NCI-H1417 (cell line): Measurements from ENCODE around the gene CTNNA2.
A peak's percentile ranks its signal among the peaks of the same experiment; 100 is the strongest.

Experiments
- DNase-seq, 3 experiments: peaks; one replicate each; lab custom pipeline; 2025; lab: John Stamatoyannopoulos, UW

CTNNA2 gene

GRCh38 chr2:80482276-80482675 is 969.4 kb downstream of the CTNNA2 start:
- DNase-seq: no peak

DNA sequence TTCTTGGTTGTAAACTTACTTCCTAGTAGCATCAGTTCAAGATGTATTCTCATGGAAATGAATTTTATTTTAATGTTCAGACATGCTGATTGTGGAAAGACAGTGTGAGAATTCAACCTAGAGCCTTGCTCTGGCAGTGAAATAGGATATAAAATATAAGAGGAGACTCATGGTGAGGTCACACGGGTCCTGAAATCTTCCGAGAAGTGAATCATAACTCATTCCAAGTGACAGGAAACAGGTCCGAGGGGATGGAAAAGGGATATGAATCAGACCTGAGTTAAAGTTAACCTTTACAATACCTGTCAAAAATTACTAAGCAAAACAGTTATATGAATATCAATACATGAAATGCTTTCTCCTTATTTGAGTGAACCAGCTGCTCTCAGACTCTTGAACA is 976.9 kb downstream of the CTNNA2 start:
- DNase-seq: no peak

DNA sequence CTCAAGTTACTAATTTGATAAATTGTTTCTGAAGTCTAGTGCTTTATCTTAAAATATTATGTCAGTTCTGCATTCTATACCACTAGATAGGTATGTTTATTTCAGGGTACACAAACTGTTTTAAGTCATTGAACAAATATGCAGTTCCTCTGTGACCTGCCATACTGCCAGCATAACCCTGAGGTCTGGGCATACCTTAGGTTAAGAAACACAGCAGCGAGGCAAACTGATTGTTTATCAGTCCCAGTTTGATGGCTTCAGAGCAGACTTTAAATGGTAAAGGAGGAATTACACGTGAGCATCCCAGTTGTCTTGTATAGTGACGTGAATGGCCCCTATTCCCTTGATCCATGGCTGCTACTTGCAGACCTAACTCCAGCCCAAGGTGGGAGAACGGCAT is 978.1 kb downstream of the CTNNA2 start:
- DNase-seq: no peak

DNA sequence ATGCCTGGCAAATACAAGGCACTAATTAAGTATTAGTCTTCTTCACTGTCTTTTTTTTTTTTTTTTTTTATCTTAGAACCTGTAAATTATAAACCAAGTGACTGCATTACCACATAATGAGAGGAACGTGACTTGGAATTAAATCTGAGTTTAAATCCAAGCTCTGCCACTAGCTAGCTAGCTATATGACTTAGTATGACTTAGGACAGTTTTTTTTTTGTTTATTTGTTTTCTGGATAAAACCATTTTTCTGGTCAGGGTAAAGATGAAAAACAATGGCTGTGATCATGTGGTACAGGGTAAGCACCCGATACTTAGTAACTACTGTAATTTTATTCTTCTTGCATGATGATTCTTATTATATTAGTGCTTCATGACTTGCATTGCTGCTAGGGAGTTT is 983.5 kb downstream of the CTNNA2 start:
- DNase-seq: no peak

GRCh38 chr2:80496775-80497174 is 983.9 kb downstream of the CTNNA2 start:
- no peak for DNase-seq

- peak in 2 of 3 experiments; percentile 18 to 35 for DNase-seq
Measured at GRCh38 chr2:80499095-80499494, 986.2 kb downstream of the CTNNA2 start.

DNA sequence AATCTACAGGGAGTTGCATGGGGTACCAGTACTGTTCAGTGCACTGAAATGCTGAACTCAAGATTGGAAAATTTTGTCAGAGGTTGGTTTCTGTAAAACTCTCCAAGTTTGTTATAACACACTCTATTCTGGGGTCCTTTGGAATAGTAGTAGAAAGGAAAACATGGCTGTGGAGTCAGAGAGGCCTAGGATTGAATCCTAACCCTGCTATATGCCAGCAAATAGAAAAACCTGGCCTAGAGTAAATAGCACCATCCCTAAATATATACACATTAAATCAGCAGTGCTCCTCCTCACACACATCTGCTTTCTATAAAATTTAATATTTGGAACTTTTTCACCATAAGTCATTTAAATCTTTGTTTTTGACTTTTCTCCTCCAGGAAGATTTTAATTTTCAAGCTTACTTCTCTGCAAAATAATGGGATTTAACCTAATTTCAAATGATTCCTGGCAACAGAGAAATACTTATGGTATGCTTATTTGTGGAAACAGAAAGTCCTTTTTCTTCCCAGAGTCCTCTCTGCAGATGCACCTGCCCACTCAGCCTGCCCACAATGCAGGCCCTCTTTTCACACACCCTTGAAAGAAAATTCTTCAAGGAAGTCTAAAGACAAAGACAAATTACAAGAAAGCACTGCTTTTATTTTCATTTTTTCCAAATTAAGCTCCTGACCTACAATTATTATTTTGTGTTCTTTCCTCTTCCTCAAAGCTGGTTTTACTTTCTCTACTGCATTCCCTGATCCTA is 989.2 kb downstream of the CTNNA2 start:
- no peak for DNase-seq

DNA sequence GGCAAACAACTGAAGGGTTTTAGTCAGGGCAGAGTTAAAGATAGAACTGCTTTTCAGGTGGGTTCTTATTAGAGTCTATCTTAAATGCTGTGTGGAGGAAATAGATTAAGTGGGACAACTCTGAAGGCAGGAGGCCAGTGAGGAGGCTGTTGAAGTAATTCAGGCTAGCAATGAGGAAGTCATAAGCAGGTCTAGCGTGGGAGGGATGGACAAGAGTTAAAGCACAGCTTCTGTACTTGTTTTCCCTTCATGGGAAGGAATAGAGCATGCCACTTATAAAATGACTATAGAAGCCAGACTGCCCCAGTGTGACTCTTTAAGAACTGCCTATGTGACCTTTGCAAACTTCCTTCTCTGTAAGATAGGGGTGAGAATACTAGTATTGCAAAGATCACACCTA is 993.7 kb downstream of the CTNNA2 start:
- no peak for DNase-seq

- no peak for DNase-seq
Measured at GRCh38 chr2:80510716-80511115, 997.9 kb downstream of the CTNNA2 start.

DNA sequence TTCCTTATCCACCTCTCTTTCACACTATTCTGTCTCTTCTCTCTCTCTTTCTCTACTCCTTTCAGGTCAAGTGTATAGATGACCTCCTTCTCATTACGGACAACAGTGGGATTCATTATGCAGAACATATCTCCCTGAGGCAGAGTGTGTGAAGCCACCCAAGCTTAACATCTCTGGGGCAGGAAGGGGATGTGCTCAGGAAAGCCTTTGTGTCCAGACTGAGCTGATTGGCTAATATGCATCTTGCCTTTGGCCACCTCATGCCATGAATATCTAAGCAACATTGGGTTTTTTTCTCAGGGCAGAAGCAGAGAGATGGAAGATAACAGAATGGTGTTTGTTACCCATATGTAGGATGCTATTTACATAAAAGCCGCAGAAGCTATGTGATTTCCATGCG is 1003.1 kb downstream of the CTNNA2 start:
- no peak for DNase-seq

DNA sequence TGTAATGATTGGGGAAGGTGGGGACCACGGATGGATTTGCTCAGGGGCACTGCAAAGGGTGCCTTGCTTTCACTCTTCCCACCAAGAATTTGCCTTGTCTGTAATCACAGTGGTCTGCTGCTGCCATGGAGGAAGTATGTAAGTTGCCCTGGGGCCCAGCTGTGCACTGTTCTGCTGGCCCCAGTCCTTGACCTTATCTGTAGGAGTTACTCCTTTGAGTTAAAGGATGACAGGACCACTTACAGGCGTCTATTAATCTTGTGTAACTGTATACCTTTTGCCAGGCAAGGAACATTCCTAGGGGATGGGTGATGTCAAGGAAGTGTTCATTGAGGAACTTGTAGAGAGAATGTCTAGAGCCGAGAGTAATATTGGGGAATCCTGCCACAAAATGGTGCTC is 1004.5 kb downstream of the CTNNA2 start:
- no peak for DNase-seq

DNA sequence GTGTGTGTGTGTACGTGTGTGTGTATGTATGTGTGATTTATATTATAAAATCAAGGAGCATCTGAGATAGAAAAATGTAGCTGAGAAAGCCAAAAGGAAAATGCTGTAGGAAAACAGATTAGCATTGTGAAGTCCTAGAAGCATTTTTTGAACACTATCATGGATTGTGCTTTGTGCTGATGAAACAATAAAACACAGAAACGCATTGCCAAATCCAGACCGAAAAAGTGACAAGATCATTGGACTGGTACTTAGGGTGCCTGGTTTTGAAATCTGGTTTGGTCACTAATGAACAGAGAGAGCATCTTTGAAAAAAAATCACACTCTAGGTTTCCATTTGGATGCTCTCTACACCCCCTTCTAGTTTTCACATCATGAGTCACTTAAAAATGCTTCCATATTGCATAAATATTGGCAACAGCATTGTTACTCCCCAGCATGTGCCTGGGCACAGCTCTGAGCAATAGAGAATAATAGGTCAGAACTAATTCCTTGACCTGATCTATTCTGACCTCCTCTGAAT is 1006.3 kb downstream of the CTNNA2 start:
- DNase-seq: no peak

- no peak for DNase-seq
Measured at GRCh38 chr2:80519699-80520291, 1006.9 kb downstream of the CTNNA2 start.

- no peak for DNase-seq
Measured at GRCh38 chr2:80525152-80525551, 1012.3 kb downstream of the CTNNA2 start.

DNA sequence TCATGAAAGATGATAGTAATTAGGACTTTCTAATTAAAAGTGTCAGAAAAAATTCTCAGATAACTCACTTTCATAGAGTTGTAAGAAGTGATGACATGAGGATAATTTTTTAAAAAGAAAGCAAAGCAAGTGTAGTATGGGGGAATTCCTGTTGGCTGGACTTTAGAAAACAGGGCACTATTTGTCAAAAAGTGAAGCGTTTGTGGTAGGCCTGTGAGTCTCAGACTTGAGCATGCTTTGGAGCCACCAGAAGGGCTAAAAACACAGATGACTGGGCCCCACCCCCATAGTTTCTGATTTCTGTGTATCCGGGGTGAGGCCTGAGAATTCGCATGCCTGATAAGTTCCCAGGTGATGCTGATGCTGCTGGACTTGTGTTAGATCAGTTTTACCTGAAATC is 1014.3 kb downstream of the CTNNA2 start:
- DNase-seq: no peak

GRCh38 chr2:80529466-80530165 is 1016.8 kb downstream of the CTNNA2 start:
- DNase-seq: no peak

DNA sequence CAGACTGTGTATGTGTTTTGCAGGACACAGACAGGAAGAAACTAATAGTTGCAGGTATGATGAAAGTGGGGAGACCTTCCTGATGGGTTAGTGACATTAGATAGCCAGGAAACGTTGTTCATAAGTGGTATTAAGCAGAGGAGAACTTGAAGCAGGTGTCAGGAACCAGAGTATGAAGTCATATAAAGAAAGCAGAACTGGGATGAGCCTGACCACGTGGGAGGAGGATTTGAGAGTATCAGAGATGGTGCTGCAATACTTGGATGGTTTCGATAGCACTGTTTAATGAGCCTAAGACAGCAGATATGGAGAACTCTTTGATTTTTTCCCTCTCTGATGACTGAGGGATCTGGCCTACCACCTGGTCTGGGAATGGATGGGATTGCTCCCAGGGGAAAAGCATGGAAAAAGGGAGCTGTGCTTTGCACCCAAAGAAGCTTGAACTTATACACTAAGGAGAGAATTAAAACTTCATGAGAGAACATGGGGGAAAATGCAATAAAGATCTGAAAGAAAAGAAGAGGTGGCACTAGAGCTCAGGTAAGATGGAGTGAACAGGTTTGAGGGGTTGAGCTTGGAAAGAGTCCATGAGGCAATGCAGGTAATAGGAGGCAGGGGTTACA is 1017.7 kb downstream of the CTNNA2 start:
- DNase-seq: no peak

DNA sequence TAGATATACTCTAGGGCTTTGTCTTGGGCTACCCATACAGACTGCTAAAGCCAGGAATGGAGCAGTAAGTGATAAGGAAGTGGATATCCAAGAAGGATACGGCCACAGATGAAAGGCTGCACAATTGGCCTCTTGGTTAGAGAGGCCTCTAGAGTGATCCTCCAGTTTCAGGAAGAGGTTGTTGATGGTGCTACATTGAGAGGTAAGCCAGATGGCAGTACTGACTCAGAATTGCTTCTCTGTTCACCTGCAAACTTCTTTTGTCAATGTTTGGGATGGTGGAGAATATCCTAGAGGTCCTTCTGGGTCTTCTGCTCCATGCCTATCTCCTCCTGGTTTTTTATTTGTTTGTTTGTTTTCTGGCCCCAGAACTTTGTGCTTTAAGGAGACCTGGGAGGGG is 1018.5 kb downstream of the CTNNA2 start:
- peak in 1 of 3 experiments; percentile 3 for DNase-seq

DNA sequence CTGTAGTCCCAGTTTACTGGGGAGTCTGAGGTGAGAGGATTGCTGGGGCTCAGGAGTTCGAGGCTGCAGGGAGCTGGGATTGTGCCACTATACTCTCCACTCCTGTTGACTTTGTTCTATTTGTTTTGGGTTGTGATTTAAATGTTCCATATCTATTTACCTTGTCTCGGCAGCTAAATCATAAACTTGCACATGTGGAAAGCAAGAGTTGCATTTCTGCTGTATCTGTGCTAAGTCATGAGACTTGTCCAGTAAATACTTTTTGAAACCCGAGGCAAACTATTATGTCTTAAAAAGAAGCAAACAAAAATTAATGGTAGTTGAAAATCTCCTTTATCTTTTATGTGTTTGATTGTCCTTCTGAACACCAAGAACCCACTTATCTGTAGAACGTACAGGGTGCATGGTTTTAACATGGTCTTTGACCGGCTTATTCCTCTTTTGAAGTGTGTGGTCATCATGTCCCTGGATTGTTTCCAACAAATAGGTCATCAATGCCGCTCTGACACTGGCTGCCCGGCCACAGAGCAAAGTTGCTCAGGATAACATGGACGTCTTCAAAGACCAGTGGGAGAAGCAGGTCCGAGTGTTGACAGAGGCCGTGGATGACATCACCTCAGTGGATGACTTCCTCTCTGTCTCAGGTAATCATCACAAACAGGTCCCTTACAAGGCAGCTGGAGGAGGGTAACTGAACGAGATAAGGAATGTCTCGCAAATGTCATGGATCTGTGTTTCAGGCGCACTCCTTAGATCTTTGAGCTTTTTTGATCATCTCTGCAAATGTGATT is 1032.8 kb downstream of the CTNNA2 start:
- no peak for DNase-seq

DNA sequence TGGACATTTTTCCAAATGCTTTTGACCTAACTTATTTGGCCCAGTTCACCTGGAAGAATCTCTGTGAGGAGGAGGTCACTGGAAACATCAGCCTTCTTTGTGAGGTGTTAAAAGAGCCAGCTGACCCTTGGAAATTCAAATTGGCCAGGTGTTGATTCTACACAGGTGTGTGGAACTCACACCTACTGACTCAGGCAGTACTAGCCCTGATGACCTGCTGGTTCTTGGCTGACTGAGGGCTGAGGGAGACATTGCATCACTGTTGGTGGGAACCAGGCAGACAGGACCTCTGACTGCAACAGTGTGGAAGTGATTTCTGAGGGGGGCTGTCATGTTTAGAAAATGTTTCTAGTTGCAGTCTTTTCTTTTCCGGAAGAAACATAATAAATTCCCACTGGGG is 1033.9 kb downstream of the CTNNA2 start:
- no peak for DNase-seq

- no peak for DNase-seq
Measured at GRCh38 chr2:80547344-80547743, 1034.5 kb downstream of the CTNNA2 start.

DNA sequence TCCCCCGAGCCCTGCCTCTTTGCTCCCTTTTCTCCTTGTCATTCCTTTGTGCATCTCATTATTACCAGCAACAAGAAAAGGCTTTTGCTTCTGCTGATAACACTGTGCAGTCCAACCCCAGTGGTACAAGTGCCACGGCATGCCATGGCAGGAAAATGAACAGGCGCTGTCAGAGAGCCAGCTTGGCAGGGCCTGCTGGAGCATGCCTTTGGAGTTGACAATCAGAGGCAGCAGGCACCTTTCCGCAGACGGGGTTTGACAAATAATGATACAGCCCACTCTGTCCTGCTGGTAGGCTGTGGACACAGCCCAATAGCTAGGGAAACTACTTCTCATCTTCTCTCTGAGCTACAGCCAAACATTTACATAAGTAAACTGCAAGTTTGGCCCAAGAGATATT is 1035.6 kb downstream of the CTNNA2 start:
- DNase-seq: no peak
